Neural progenitor cell (in vitro differentiated cells): Measurements from ENCODE around the gene DCLRE1A. TPM values are rescaled to one million over a fixed set of nuclear protein-coding genes. Genes with fewer than 3 reads are reported as not detected.

Source experiments
- DNase-seq: peaks from one replicate; pipeline ENCODE4 v3.0.0-alpha.2; 2016; ENCODE audit warnings: low spot score
- H2AFZ ChIP-seq: fragments of 200-600 bp; sonication (generic); replicated peaks from 2 replicates; pipeline ENCODE4 v1.6.1; 2016; ENCODE audit warnings: antibody characterized with exemption
- H3F3A ChIP-seq: fragments of 200-600 bp; sonication (generic); 2 replicates; pipeline ENCODE4 v1.6.1; 2016; ENCODE audit warnings: antibody characterized with exemption, low read depth
- H3K27ac ChIP-seq: fragments of 200-600 bp; sonication (generic); 2 replicates; pipeline ENCODE4 v1.5.1; 2016; ENCODE audit warnings: mild to moderate bottlenecking
- H3K27me3 ChIP-seq: fragments of 200-600 bp; sonication (generic); 2 replicates; pipeline ENCODE4 v1.6.1; 2016; ENCODE audit warnings: mild to moderate bottlenecking, moderate library complexity
- H3K36me3 ChIP-seq: fragments of 200-600 bp; sonication (generic); 2 replicates; pipeline ENCODE4 v1.5.1; 2016
- H3K4me1 ChIP-seq: fragments of 200-600 bp; sonication (generic); 2 replicates; pipeline ENCODE4 v1.6.1; 2016; ENCODE audit warnings: mixed run types
- H3K4me2 ChIP-seq: fragments of 200-600 bp; sonication (generic); 2 replicates; pipeline ENCODE4 v1.6.1; 2016
- H3K4me3 ChIP-seq: fragments of 200-600 bp; sonication (generic); 2 replicates; pipeline ENCODE4 v1.5.1; 2016
- H3K79me2 ChIP-seq: fragments of 200-600 bp; sonication (generic); 2 replicates; pipeline ENCODE4 v1.6.1; 2016; ENCODE audit warnings: low read depth
- H3K9ac ChIP-seq: fragments of 200-600 bp; sonication (generic); 2 replicates; pipeline ENCODE4 v1.6.1; 2016
- H3K9me3 ChIP-seq: fragments of 200-600 bp; sonication (generic); 2 replicates; pipeline ENCODE4 v1.5.1; 2016; ENCODE audit warnings: low read depth
- H4K20me1 ChIP-seq: fragments of 200-600 bp; sonication (generic); 2 replicates; pipeline ENCODE4 v1.6.1; 2016; ENCODE audit warnings: low read depth
- H3K27ac Mint-ChIP-seq: 3 replicates; pipeline ENCODE4 v1.8.0; 2021; ENCODE audit warnings: mixed read lengths
- H3K27me3 Mint-ChIP-seq: 2 replicates; pipeline ENCODE4 v1.8.0; 2022; ENCODE audit warnings: low read depth, mild to moderate bottlenecking, inconsistent platforms, moderate library complexity, mixed read lengths; ENCODE audit not compliant: insufficient read depth
- H3K36me3 Mint-ChIP-seq: 3 replicates; pipeline ENCODE4 v1.8.0; 2021; ENCODE audit warnings: mixed read lengths
- H3K4me1 Mint-ChIP-seq: 3 replicates; pipeline ENCODE4 v1.8.0; 2021; ENCODE audit warnings: mixed read lengths
- H3K4me3 Mint-ChIP-seq: 3 replicates; pipeline ENCODE4 v1.8.0; 2021; ENCODE audit warnings: mild to moderate bottlenecking, moderate library complexity, mixed read lengths
- H3K9me3 Mint-ChIP-seq: 3 replicates; pipeline ENCODE4 v1.8.0; 2020; ENCODE audit warnings: mixed read lengths
- CTCF ChIP-seq: fragments of 200-600 bp; sonication (generic); IDR thresholded peaks from 2 replicates; pipeline ENCODE4 v1.5.1; 2017; ENCODE audit warnings: antibody characterized with exemption, mild to moderate bottlenecking
- EZH2 ChIP-seq: fragments of 200-600 bp; sonication (generic); IDR thresholded peaks from 2 replicates; pipeline ENCODE4 v1.6.1; 2017; ENCODE audit warnings: antibody characterized with exemption, mild to moderate bottlenecking, moderate library complexity
- EZH2phosphoT487 ChIP-seq: fragments of 200-600 bp; sonication (generic); IDR thresholded peaks from 2 replicates; pipeline ENCODE4 v1.6.1; 2017; ENCODE audit warnings: antibody characterized with exemption
- total RNA-seq: library from RNA; depleted of rRNA; stranded (reverse); fragments of >200 nt; gene quantifications from 2 replicates; pipeline ENCODE4 v1.2.3, GENCODE V29; 2015; ENCODE audit warnings: low replicate concordance

DCLRE1A gene
- total RNA-seq, 1 donor from 2014 or later: 35.9 TPM

- H3K4me2 ChIP-seq: no peak overlapping the region
- peaks cover 98% of the 10 kb centered on the region for H3K79me2 ChIP-seq
- no peak overlapping the region for H3K27ac ChIP-seq
- H3K9ac ChIP-seq: no peak overlapping the region
- no peak overlapping the region for H3K27ac Mint-ChIP-seq
- H3K4me3 ChIP-seq: no peak overlapping the region
- peaks cover 47% of the 10 kb centered on the region for H3K36me3 Mint-ChIP-seq
- peaks cover 9% of the 10 kb centered on the region for H4K20me1 ChIP-seq
- H3K4me1 Mint-ChIP-seq: no peaks in the 10 kb centered on the region
- H3F3A ChIP-seq: no peaks in the 10 kb centered on the region
- H3K9me3 Mint-ChIP-seq: peaks cover 12% of the 10 kb centered on the region
- no peaks in the 10 kb centered on the region for H3K9me3 ChIP-seq
- H3K27me3 ChIP-seq: no peaks in the 10 kb centered on the region
- H3K4me1 ChIP-seq: no peaks in the 10 kb centered on the region
- no peaks in the 10 kb centered on the region for H3K27me3 Mint-ChIP-seq
- no peak for DNase-seq
- no peak overlapping the region for H2AFZ ChIP-seq
- TF ChIP-seq EZH2: no peak
- TF ChIP-seq CTCF: no peak
- TF ChIP-seq EZH2phosphoT487: no peak
- peaks cover 12% of the 10 kb centered on the region for H3K36me3 ChIP-seq
- no peak overlapping the region for H3K4me3 Mint-ChIP-seq
Observed at GRCh38 chr10:113867904-113868303, 14.0 kb upstream of the DCLRE1A start.

- no peak overlapping the region for H2AFZ ChIP-seq
- no peaks in the 10 kb centered on the region for H3K27me3 ChIP-seq
- DNase-seq: no peak
- peaks cover 9% of the 10 kb centered on the region for H4K20me1 ChIP-seq
- no peak overlapping the region for H3K4me3 ChIP-seq
- peaks cover 46% of the 10 kb centered on the region for H3K36me3 Mint-ChIP-seq
- H3K27me3 Mint-ChIP-seq: no peaks in the 10 kb centered on the region
- H3K9me3 ChIP-seq: no peaks in the 10 kb centered on the region
- no peak overlapping the region for H3K27ac Mint-ChIP-seq
- no peak overlapping the region for H3K4me3 Mint-ChIP-seq
- peaks cover 17% of the 10 kb centered on the region for H3K36me3 ChIP-seq
- H3K4me1 Mint-ChIP-seq: no peaks in the 10 kb centered on the region
- no peaks in the 10 kb centered on the region for H3K4me1 ChIP-seq
- H3K4me2 ChIP-seq: no peak overlapping the region
- H3K9me3 Mint-ChIP-seq: peaks cover 6% of the 10 kb centered on the region
- TF ChIP-seq CTCF (no peak), EZH2 (no peak), EZH2phosphoT487 (no peak)
- no peak overlapping the region for H3K27ac ChIP-seq
- peaks cover 89% of the 10 kb centered on the region for H3K79me2 ChIP-seq
- H3F3A ChIP-seq: no peaks in the 10 kb centered on the region
- no peak overlapping the region for H3K9ac ChIP-seq
Observed at GRCh38 chr10:113866551-113867394, 12.9 kb upstream of the DCLRE1A start.

- no peaks in the 10 kb centered on the region for H3K4me1 ChIP-seq
- H3K79me2 ChIP-seq: peaks cover 80% of the 10 kb centered on the region
- H3K27ac ChIP-seq: no peak overlapping the region
- H3K36me3 ChIP-seq: peaks cover 24% of the 10 kb centered on the region
- Mint-ChIP-seq H3K4me1 (no peaks in the 10 kb centered on the region), H3K9me3 (peaks cover 3% of the 10 kb centered on the region), H3K4me3 (no peak overlapping the region), H3K36me3 (peaks cover 48% of the 10 kb centered on the region), H3K27ac (no peak overlapping the region), H3K27me3 (no peaks in the 10 kb centered on the region)
- no peak for TF ChIP-seq CTCF
- TF ChIP-seq EZH2phosphoT487: no peak
- TF ChIP-seq EZH2: no peak
- H3K9ac ChIP-seq: no peak overlapping the region
- H2AFZ ChIP-seq: no peak overlapping the region
- DNase-seq: no peak
- peaks cover 9% of the 10 kb centered on the region for H4K20me1 ChIP-seq
- no peak overlapping the region for H3K4me3 ChIP-seq
- no peaks in the 10 kb centered on the region for H3K27me3 ChIP-seq
- H3K9me3 ChIP-seq: no peaks in the 10 kb centered on the region
- H3F3A ChIP-seq: no peaks in the 10 kb centered on the region
- H3K4me2 ChIP-seq: no peak overlapping the region
Observed at GRCh38 chr10:113865901-113866300, 12.0 kb upstream of the DCLRE1A start.
